SK-N-SH (cell line): Measurements from ENCODE around the gene ZNF764. TPM values are rescaled to one million over a fixed set of nuclear protein-coding genes. Genes with fewer than 3 reads are reported as not detected.

ENCODE experiments used
- CTCF ChIA-PET: fragments of 300-600, 350-600 bp; formaldehyde crosslinking; extraction: SDS; loops from one replicate; lab custom pipeline; 2021; lab: Yijun Ruan, JAX
- POLR2A ChIA-PET: fragments of 350-600 bp; sonication (Branson Sonifier 250); formaldehyde crosslinking; extraction: SDS; loops from one replicate; lab custom pipeline; 2020; ENCODE audit warnings: antibody characterized with exemption, inconsistent platforms; lab: Yijun Ruan, JAX
- DNase-seq: peaks from one replicate; pipeline ENCODE4 v3.0.0; 2012
- H2AFZ ChIP-seq: fragments of 200-600 bp; sonication (generic); 2 replicates; pipeline ENCODE4 v1.8.1; 2016; ENCODE audit warnings: antibody characterized with exemption, mild to moderate bottlenecking, low read depth
- H3F3A ChIP-seq: fragments of 200-600 bp; sonication (generic); replicated peaks from 2 replicates; pipeline ENCODE3; 2016; ENCODE audit warnings: antibody characterized with exemption, mild to moderate bottlenecking; ENCODE audit not compliant: insufficient read depth
- H3K27ac ChIP-seq, 2 experiments: fragments of 200-500 bp in 1 of 2; fragments of 200-600 bp in 1 of 2; sonication (Bioruptor generic) in 1 of 2; sonication (generic), shearing (Covaris generic) in 1 of 2; 2 replicates each; pipeline versions ENCODE4 v1.5.1 to v1.6.1; 2014 to 2016; ENCODE audit warnings: low read depth in 2 of 2, inconsistent platforms in 1 of 2, low read length in 1 of 2, mild to moderate bottlenecking in 1 of 2, mixed read lengths in 1 of 2
- H3K27me3 ChIP-seq: fragments of 200-600 bp; sonication (generic), shearing (Covaris generic); 2 replicates; pipeline ENCODE4 v1.6.1; 2016; ENCODE audit warnings: mixed run types; ENCODE audit not compliant: insufficient read depth
- H3K36me3 ChIP-seq, 2 experiments: fragments of 200-500 bp in 1 of 2; fragments of 200-600 bp in 1 of 2; sonication (Bioruptor generic) in 1 of 2; sonication (generic) in 1 of 2; replicated peaks in 1 of 2; 2 replicates each; pipeline versions ENCODE3 to v1.5.1; 2014 to 2016; ENCODE audit warnings: low read length in 1 of 2, mild to moderate bottlenecking in 1 of 2; ENCODE audit not compliant: insufficient read depth in 2 of 2, control insufficient read depth in 1 of 2
- H3K4me1 ChIP-seq, 2 experiments: fragments of 200-500 bp in 1 of 2; fragments of 200-600 bp in 1 of 2; sonication (Bioruptor generic) in 1 of 2; sonication (generic), shearing (Covaris generic) in 1 of 2; 2 replicates each; pipeline versions ENCODE4 v1.5.1 to v1.6.1; 2014 to 2016; ENCODE audit warnings: low read depth in 1 of 2, low read length in 1 of 2, mixed run types in 1 of 2; ENCODE audit not compliant: insufficient read depth in 2 of 2, control insufficient read depth in 1 of 2
- H3K4me2 ChIP-seq: fragments of 200-600 bp; sonication (generic), shearing (Covaris generic); 2 replicates; pipeline ENCODE4 v1.6.1; 2017; ENCODE audit warnings: mixed run types
- H3K4me3 ChIP-seq, 2 experiments: fragments of 200-500 bp in 1 of 2; fragments of 200-600 bp in 1 of 2; sonication (Bioruptor generic) in 1 of 2; sonication (generic), shearing (Covaris generic) in 1 of 2; 2 replicates each; pipeline versions ENCODE4 v1.5.1 to v1.8.1; 2014 to 2016; ENCODE audit warnings: low read depth in 2 of 2, inconsistent platforms in 1 of 2, low read length in 1 of 2, mild to moderate bottlenecking in 1 of 2, mixed read lengths in 1 of 2, moderate library complexity in 1 of 2
- H3K79me2 ChIP-seq: fragments of 200-600 bp; sonication (generic); 2 replicates; pipeline ENCODE4 v1.8.1; 2017; ENCODE audit warnings: mild to moderate bottlenecking; ENCODE audit not compliant: insufficient read depth
- H3K9ac ChIP-seq: fragments of 200-600 bp; sonication (generic); 2 replicates; pipeline ENCODE4 v1.6.1; 2017; ENCODE audit warnings: mixed run types
- H3K9me2 ChIP-seq: fragments of 200-600 bp; sonication (generic); 2 replicates; pipeline ENCODE4 v1.6.1; 2017; ENCODE audit warnings: mixed run types
- H3K9me3 ChIP-seq: fragments of 200-600 bp; sonication (generic); 2 replicates; pipeline ENCODE4 v1.6.1; 2017; ENCODE audit warnings: mixed run types, mild to moderate bottlenecking, moderate library complexity
- H4K20me1 ChIP-seq: fragments of 200-600 bp; sonication (generic); 2 replicates; pipeline ENCODE4 v1.6.1; 2017; ENCODE audit warnings: mild to moderate bottlenecking, mixed run types; ENCODE audit not compliant: insufficient read depth
- ELF1 ChIP-seq: IDR thresholded peaks from 2 replicates; pipeline ENCODE4 v1.4.0; 2012
- EP300 ChIP-seq, 2 experiments: IDR thresholded peaks; 2 replicates each; pipeline versions ENCODE4 v1.4.0 to v1.6.1; 2012; ENCODE audit warnings: borderline replicate concordance in 1 of 2, low read depth in 1 of 2, low read length in 1 of 2
- FOXJ3 ChIP-seq: sonication (generic); formaldehyde crosslinking; IDR thresholded peaks from 2 replicates; pipeline ENCODE4 v1.5.1; 2020; ENCODE audit warnings: mild to moderate bottlenecking, missing genetic modification reagents
- MEF2A ChIP-seq: IDR thresholded peaks from 2 replicates; pipeline ENCODE4 v1.4.0; 2012; ENCODE audit warnings: low read depth, borderline replicate concordance
- MXI1 ChIP-seq: IDR thresholded peaks from 2 replicates; pipeline ENCODE4 v1.6.1; 2012; ENCODE audit warnings: mild to moderate bottlenecking, low read depth, low read length, improper control_type of control experiment
- POLR2AphosphoS5 ChIP-seq: IDR thresholded peaks from 2 replicates; pipeline ENCODE4 v1.6.1; 2012; ENCODE audit warnings: low read depth, low read length
- RAD21 ChIP-seq: IDR thresholded peaks from 2 replicates; pipeline ENCODE4 v1.6.1; 2012; ENCODE audit warnings: mild to moderate bottlenecking, low read length
- RCOR1 ChIP-seq: fragments of 150-350 bp; IDR thresholded peaks from 2 replicates; pipeline ENCODE4 v1.6.1; 2017; ENCODE audit warnings: antibody characterized with exemption, low read length
- REST ChIP-seq: IDR thresholded peaks from 2 replicates; pipeline ENCODE4 v1.6.1; 2012; ENCODE audit warnings: mild to moderate bottlenecking, low read depth, low read length, moderate library complexity
- RFX5 ChIP-seq: IDR thresholded peaks from 2 replicates; pipeline ENCODE4 v1.6.1; 2012; ENCODE audit warnings: mild to moderate bottlenecking, improper control_type of control experiment, low read length
- RXRA ChIP-seq: IDR thresholded peaks from 2 replicates; pipeline ENCODE4 v1.4.0; 2012; ENCODE audit warnings: low read depth, mild to moderate bottlenecking, borderline replicate concordance
- SIN3A ChIP-seq: IDR thresholded peaks from 2 replicates; pipeline ENCODE4 v1.6.1; 2012; ENCODE audit warnings: low read depth, mild to moderate bottlenecking, low read length, moderate library complexity, borderline replicate concordance
- TAF1 ChIP-seq: IDR thresholded peaks from 2 replicates; pipeline ENCODE4 v1.6.1; 2012; ENCODE audit warnings: low read depth, mild to moderate bottlenecking, low read length, moderate library complexity, borderline replicate concordance
- TCF12 ChIP-seq: IDR thresholded peaks from 2 replicates; pipeline ENCODE4 v1.4.0; 2012
- USF1 ChIP-seq: IDR thresholded peaks from 2 replicates; pipeline ENCODE4 v1.4.0; 2012; ENCODE audit warnings: low read depth, borderline replicate concordance
- USF2 ChIP-seq: fragments of 150-350 bp; IDR thresholded peaks from 2 replicates; pipeline ENCODE4 v1.6.1; 2017; ENCODE audit warnings: antibody characterized with exemption, low read length, low read depth, borderline replicate concordance
- YY1 ChIP-seq: IDR thresholded peaks from 2 replicates; pipeline ENCODE4 v1.4.0; 2012; ENCODE audit warnings: low read depth, mild to moderate bottlenecking
- ZBTB33 ChIP-seq: IDR thresholded peaks from 2 replicates; pipeline ENCODE4 v1.4.0; 2012; ENCODE audit warnings: low read depth, borderline replicate concordance
- WGBS: methylation state at CpG from one replicate; pipeline ENCODE4 v1.1.6; 2017; ENCODE audit warnings: low lambda C conversion rate; 5-methylcytosine and 5-hydroxymethylcytosine counted together
- polyA plus RNA-seq, 3 experiments: library from polyadenylated mRNA; depleted of rRNA; stranded (reverse); fragments of >200 nt; gene quantifications; 2 replicates each; pipeline ENCODE4 v1.2.3, GENCODE V29; 2012

Gene ZNF764
- polyA plus RNA-seq, 1 of the 3 experiments (the other 2 are of a cell fraction) = 2.8 TPM

- ChIA-PET POLR2A (no interaction called here), CTCF (interaction anchor here (1.5 to 4.1 kb wide), 2 partner anchors 17 to 104 kb away, joined by 3 to 16 read pairs; no protein-coding TSS in a partner anchor)
- Histone ChIP-seq H2AFZ (no peak overlapping the region), H3K4me1 (peaks cover 0 to 3% of the 10 kb centered on the region in 2 experiments; a peak in 1 of 4 replicates), H4K20me1 (no peaks in the 10 kb centered on the region), H3K4me2 (no peak overlapping the region), H3K9ac (no peak overlapping the region), H3K27me3 (no peaks in the 10 kb centered on the region), H3K9me2 (no peaks in the 10 kb centered on the region), H3K36me3 (peaks cover 0 to 21% of the 10 kb centered on the region in 2 experiments), H3K9me3 (no peaks in the 10 kb centered on the region), H3K4me3 (no peak overlapping the region), H3K27ac (no peak overlapping the region), H3F3A (no peaks in the 10 kb centered on the region), H3K79me2 (peaks cover 26% of the 10 kb centered on the region)
- no peak for DNase-seq
- WGBS = 98% methylated on average over 2 of the region's 2 CpGs
- no peak for TF ChIP-seq RCOR1
- no peak for TF ChIP-seq TAF1
- TF ChIP-seq EP300 (IDR thresholded peaks at IDR 0.05; ENCODE audit: borderline replicate concordance in 1 of 2, low read depth in 1 of 2, low read length in 1 of 2) = no peak
- no peak for TF ChIP-seq TCF12
- no peak for TF ChIP-seq MEF2A
- TF ChIP-seq SIN3A = no peak
- TF ChIP-seq USF2 = no peak
Observed at GRCh38 chr16:30553393-30553899, 4.7 kb downstream of the ZNF764 start.

GRCh38 chr16:30552956-30553355 is 5.2 kb downstream of the ZNF764 start:
- no peaks in the 10 kb centered on the region for H3F3A ChIP-seq
- H3K4me3 ChIP-seq = no peak overlapping the region
- no peaks in the 10 kb centered on the region for H3K27me3 ChIP-seq
- H3K36me3 ChIP-seq = peaks cover 0 to 21% of the 10 kb centered on the region in 2 experiments
- no peak for DNase-seq
- WGBS = 90% methylated on average over 2 of the region's 4 CpGs
- H3K4me1 ChIP-seq = peaks cover 0 to 3% of the 10 kb centered on the region in 2 experiments; a peak in 1 of 4 replicates
- no peaks in the 10 kb centered on the region for H4K20me1 ChIP-seq
- no peak overlapping the region for H3K9ac ChIP-seq
- no peak overlapping the region for H3K4me2 ChIP-seq
- CTCF ChIA-PET = interaction anchor here (1.5 to 4.1 kb wide), 2 partner anchors 17 to 103 kb away, joined by 3 to 16 read pairs; no protein-coding TSS in a partner anchor
- TF ChIP-seq YY1 = no peak
- TF ChIP-seq ZBTB33 = no peak
- TF ChIP-seq POLR2AphosphoS5 = no peak
- no peak for TF ChIP-seq ELF1
- no peak for TF ChIP-seq RFX5
- TF ChIP-seq TCF12 = no peak
- no peak for TF ChIP-seq USF1
- TF ChIP-seq RAD21 = no peak
- no peak for TF ChIP-seq USF2
- TF ChIP-seq FOXJ3 (CRISPR knock-in tag) = no peak
- no peak for TF ChIP-seq RCOR1
- TF ChIP-seq MXI1 = no peak
- TF ChIP-seq RXRA = no peak
- no peak for TF ChIP-seq SIN3A
- TF ChIP-seq REST = no peak
- TF ChIP-seq MEF2A = no peak
- POLR2A ChIA-PET = no interaction called here
- H3K9me3 ChIP-seq = no peaks in the 10 kb centered on the region
- H3K79me2 ChIP-seq = peaks cover 26% of the 10 kb centered on the region
- no peak overlapping the region for H3K27ac ChIP-seq
- no peak overlapping the region for H2AFZ ChIP-seq
- H3K9me2 ChIP-seq = no peaks in the 10 kb centered on the region
